H9 (cell line): ENCODE measurements around the gene SLC9A9. TPM values are rescaled to one million over a fixed set of nuclear protein-coding genes. Genes with fewer than 3 reads are reported as not detected.

ENCODE experiments used
- DNase-seq: peaks from one replicate; pipeline ENCODE4 v3.0.0-alpha.2; 2017
- H2AFZ ChIP-seq: one replicate; pipeline ENCODE4 v1.6.1; 2013; ENCODE audit warnings: mild to moderate bottlenecking, low read length, control low read depth, moderate library complexity
- H2AK5ac ChIP-seq: 2 replicates; pipeline ENCODE4 v1.6.1; 2013; ENCODE audit warnings: low read length, control low read depth, mixed read lengths; ENCODE audit not compliant: insufficient read length
- H2BK120ac ChIP-seq: one replicate; pipeline ENCODE4 v1.6.1; 2013; ENCODE audit warnings: low read depth, mild to moderate bottlenecking, low read length, control low read depth, inconsistent platforms; ENCODE audit not compliant: poor library complexity, severe bottlenecking
- H2BK12ac ChIP-seq: 2 replicates; pipeline ENCODE4 v1.6.1; 2013; ENCODE audit warnings: low read length, control low read depth, mixed read lengths, low read depth; ENCODE audit not compliant: insufficient read length
- H2BK15ac ChIP-seq: 2 replicates; pipeline ENCODE4 v1.6.1; 2013; ENCODE audit warnings: low read depth, low read length, control low read depth
- H2BK20ac ChIP-seq: one replicate; pipeline ENCODE4 v1.6.1; 2013; ENCODE audit warnings: low read depth, mild to moderate bottlenecking, low read length, control low read depth, inconsistent platforms; ENCODE audit not compliant: poor library complexity, severe bottlenecking
- H2BK5ac ChIP-seq: 2 replicates; pipeline ENCODE4 v1.6.1; 2013; ENCODE audit warnings: low read length, control low read depth, mixed read lengths; ENCODE audit not compliant: insufficient read length
- H3K14ac ChIP-seq: 2 replicates; pipeline ENCODE4 v1.6.1; 2013; ENCODE audit warnings: low read length, control low read depth; ENCODE audit not compliant: insufficient read depth
- H3K18ac ChIP-seq: 2 replicates; pipeline ENCODE4 v1.6.1; 2013; ENCODE audit warnings: low read depth, mild to moderate bottlenecking, mixed read lengths, low read length, control low read depth; ENCODE audit not compliant: insufficient read length
- H3K23ac ChIP-seq: 2 replicates; pipeline ENCODE4 v1.6.1; 2013; ENCODE audit warnings: low read length, control low read depth, mixed read lengths, low read depth; ENCODE audit not compliant: insufficient read length
- H3K23me2 ChIP-seq: 2 replicates; pipeline ENCODE4 v1.6.1; 2013; ENCODE audit warnings: low read depth, mild to moderate bottlenecking, mixed read lengths, low read length, control low read depth; ENCODE audit not compliant: insufficient read length, poor library complexity, severe bottlenecking
- H3K27ac ChIP-seq: 2 replicates; pipeline ENCODE4 v1.5.1; 2013; ENCODE audit warnings: low read length, control low read depth, mixed read lengths, low read depth; ENCODE audit not compliant: insufficient read length
- H3K27me3 ChIP-seq: 2 replicates; pipeline ENCODE4 v1.6.1; 2013; ENCODE audit warnings: low read length, control low read depth, inconsistent platforms; ENCODE audit not compliant: insufficient read depth
- H3K4ac ChIP-seq: 2 replicates; pipeline ENCODE4 v1.6.1; 2013; ENCODE audit warnings: low read depth, mild to moderate bottlenecking, control low read depth, inconsistent platforms, low read length, moderate library complexity
- H3K4me1 ChIP-seq: 2 replicates; pipeline ENCODE4 v1.6.1; 2013; ENCODE audit warnings: low read length, control low read depth, inconsistent platforms; ENCODE audit not compliant: insufficient read depth
- H3K4me2 ChIP-seq: 2 replicates; pipeline ENCODE4 v1.6.1; 2013; ENCODE audit warnings: low read length, control low read depth, mixed read lengths; ENCODE audit not compliant: insufficient read length, insufficient read depth
- H3K56ac ChIP-seq: 2 replicates; pipeline ENCODE4 v1.6.1; 2013; ENCODE audit warnings: low read depth, mild to moderate bottlenecking, mixed read lengths, low read length, control low read depth; ENCODE audit not compliant: insufficient read length
- H3K79me1 ChIP-seq: 2 replicates; pipeline ENCODE4 v1.6.1; 2013; ENCODE audit warnings: low read depth, mild to moderate bottlenecking, moderate library complexity, low read length, control low read depth, inconsistent platforms; ENCODE audit not compliant: insufficient read depth, poor library complexity, severe bottlenecking
- H3K79me2 ChIP-seq: 2 replicates; pipeline ENCODE4 v1.6.1; 2013; ENCODE audit warnings: low read length, control low read depth, inconsistent platforms; ENCODE audit not compliant: insufficient read depth
- H3K9ac ChIP-seq: 2 replicates; pipeline ENCODE4 v1.6.1; 2013; ENCODE audit warnings: low read length, control low read depth, mixed read lengths; ENCODE audit not compliant: insufficient read length; ENCODE audit errors: extremely low read depth
- H3K9me3 ChIP-seq: one replicate; pipeline ENCODE4 v1.6.1; 2013; ENCODE audit warnings: low read depth, low read length, inconsistent platforms; ENCODE audit not compliant: control insufficient read depth
- H3T11ph ChIP-seq: one replicate; pipeline ENCODE4 v1.6.1; 2013; ENCODE audit warnings: mild to moderate bottlenecking, low read length, control low read depth, inconsistent platforms
- H4K20me1 ChIP-seq: one replicate; pipeline ENCODE4 v1.6.1; 2013; ENCODE audit not compliant: control insufficient read depth, insufficient read length, insufficient read depth
- H4K5ac ChIP-seq: 2 replicates; pipeline ENCODE4 v1.6.1; 2013; ENCODE audit warnings: low read depth, mild to moderate bottlenecking, mixed read lengths, low read length, control low read depth; ENCODE audit not compliant: insufficient read length
- H4K8ac ChIP-seq: replicated peaks from 2 replicates; pipeline ENCODE4 v1.6.1; 2013; ENCODE audit warnings: low read length, control low read depth, mixed read lengths, low read depth; ENCODE audit not compliant: insufficient read length
- H4K91ac ChIP-seq: 2 replicates; pipeline ENCODE4 v1.6.1; 2013; ENCODE audit warnings: low read depth, mild to moderate bottlenecking, moderate library complexity, mixed read lengths, low read length, control low read depth; ENCODE audit not compliant: insufficient read length
- H3K27ac Mint-ChIP-seq, 3 experiments: 2 replicates in 2 of 3; 3 replicates in 1 of 3; pipeline ENCODE4 v1.8.0; 2020 to 2021; ENCODE audit warnings: mixed read lengths in 3 of 3, mild to moderate bottlenecking in 1 of 3, moderate library complexity in 1 of 3
- H3K27me3 Mint-ChIP-seq: 2 replicates; pipeline ENCODE4 v1.8.0; 2021; ENCODE audit warnings: low read depth, mild to moderate bottlenecking, moderate library complexity, mixed read lengths
- H3K36me3 Mint-ChIP-seq, 3 experiments: 2 replicates in 2 of 3; 3 replicates in 1 of 3; pipeline ENCODE4 v1.8.0; 2020 to 2021; ENCODE audit warnings: low read depth in 3 of 3, mixed read lengths in 3 of 3; ENCODE audit not compliant: insufficient read depth in 1 of 3
- H3K4me1 Mint-ChIP-seq, 2 experiments: 2 replicates each; pipeline ENCODE4 v1.8.0; 2020; ENCODE audit warnings: mixed read lengths in 2 of 2
- H3K4me3 Mint-ChIP-seq, 2 experiments: 2 replicates in 1 of 2; 3 replicates in 1 of 2; pipeline ENCODE4 v1.8.0; 2020 to 2021; ENCODE audit warnings: mild to moderate bottlenecking in 2 of 2, mixed read lengths in 2 of 2, moderate library complexity in 1 of 2
- H3K9me3 Mint-ChIP-seq, 2 experiments: 2 replicates in 1 of 2; 3 replicates in 1 of 2; pipeline ENCODE4 v1.8.0; 2020; ENCODE audit warnings: mild to moderate bottlenecking in 2 of 2, mixed read lengths in 2 of 2, moderate library complexity in 1 of 2
- CTCF ChIP-seq: fragments of 200-600 bp; sonication (generic); conservative IDR thresholded peaks from 3 replicates; pipeline ENCODE4 v1.8.0; 2021; ENCODE audit warnings: antibody characterized with exemption, mild to moderate bottlenecking
- WGBS: extraction: QIAGEN DNeasy Blood & Tissue Kit; methylation state at CpG from one replicate; pipeline ENCODE4 v1.1.7; 2013; ENCODE audit warnings: missing lambda C conversion rate, low lambda C conversion rate, mixed read lengths; ENCODE audit not compliant: insufficient read length; ENCODE audit errors: extremely low coverage; 5-methylcytosine and 5-hydroxymethylcytosine counted together
- total RNA-seq: library from RNA; stranded (reverse); gene quantifications from 2 replicates; pipeline ENCODE4 v1.2.1, GENCODE V29; 2021

SLC9A9 gene
- total RNA-seq, 1 experiment from 2014 or later = 0.35 TPM

GRCh38 chr3:143349455-143349854 is 498.8 kb downstream of the SLC9A9 start:
- Histone ChIP-seq H2BK20ac (no peak overlapping the region), H2AFZ (no peak overlapping the region), H2AK5ac (no peak overlapping the region), H3K14ac (no peak overlapping the region), H4K5ac (no peak overlapping the region), H3K79me2 (no peaks in the 10 kb centered on the region), H3K9me3 (no peaks in the 10 kb centered on the region), H3K56ac (no peak overlapping the region), H3K23me2 (no peaks in the 10 kb centered on the region), H2BK12ac (no peak overlapping the region), H3K18ac (no peak overlapping the region), H3T11ph (no peak overlapping the region), H3K23ac (no peak overlapping the region), H3K9ac (no peak overlapping the region), H3K4me1 (peaks cover 5% of the 10 kb centered on the region; the same call in 1 of the 2 replicates), H2BK120ac (no peak overlapping the region), H3K4me2 (no peak overlapping the region), H4K20me1 (no peaks in the 10 kb centered on the region), H2BK15ac (no peak overlapping the region), H4K8ac (no peak overlapping the region), H3K4ac (no peak overlapping the region), H3K27me3 (no peaks in the 10 kb centered on the region), H4K91ac (no peak overlapping the region), H3K79me1 (no peaks in the 10 kb centered on the region), H3K27ac (no peak overlapping the region), H2BK5ac (no peak overlapping the region)
- peaks cover 16 to 18% of the 10 kb centered on the region in 2 experiments for H3K4me1 Mint-ChIP-seq
- no peaks in the 10 kb centered on the region for H3K36me3 Mint-ChIP-seq
- no peaks in the 10 kb centered on the region for H3K9me3 Mint-ChIP-seq
- no peak for TF ChIP-seq CTCF
- H3K27me3 Mint-ChIP-seq = no peaks in the 10 kb centered on the region
- no peak for DNase-seq
- H3K4me3 Mint-ChIP-seq = no peak overlapping the region
- no peak overlapping the region for H3K27ac Mint-ChIP-seq
- no CpG with 5 or more reads among the region's 2 CpGs for WGBS
